ENCODE results near the gene FUCA2.
"Not testable (repeated sequence)": the region's sequence is repeated elsewhere in the genome, so short reads cannot be mapped to it uniquely, and the experiment has no call there.

The FUCA2 gene

GRCh38 chr6:143535189-143535614 lies 23.7 kb upstream of the FUCA2 start:
- no peak for FAIRE-seq

GRCh38 chr6:143531720-143532499 lies 20.4 kb upstream of the FUCA2 start:
- no peak for FAIRE-seq

- FAIRE-seq, result no peak
Observed at GRCh38 chr6:143529095-143529494, 17.6 kb upstream of the FUCA2 start.

GRCh38 chr6:143528164-143528811 lies 16.8 kb upstream of the FUCA2 start:
- no peak for FAIRE-seq

- FAIRE-seq, result no peak
Observed at GRCh38 chr6:143527677-143528076, 16.2 kb upstream of the FUCA2 start.

- FAIRE-seq, result no peak
Observed at GRCh38 chr6:143525356-143525755, 13.8 kb upstream of the FUCA2 start.

DNA sequence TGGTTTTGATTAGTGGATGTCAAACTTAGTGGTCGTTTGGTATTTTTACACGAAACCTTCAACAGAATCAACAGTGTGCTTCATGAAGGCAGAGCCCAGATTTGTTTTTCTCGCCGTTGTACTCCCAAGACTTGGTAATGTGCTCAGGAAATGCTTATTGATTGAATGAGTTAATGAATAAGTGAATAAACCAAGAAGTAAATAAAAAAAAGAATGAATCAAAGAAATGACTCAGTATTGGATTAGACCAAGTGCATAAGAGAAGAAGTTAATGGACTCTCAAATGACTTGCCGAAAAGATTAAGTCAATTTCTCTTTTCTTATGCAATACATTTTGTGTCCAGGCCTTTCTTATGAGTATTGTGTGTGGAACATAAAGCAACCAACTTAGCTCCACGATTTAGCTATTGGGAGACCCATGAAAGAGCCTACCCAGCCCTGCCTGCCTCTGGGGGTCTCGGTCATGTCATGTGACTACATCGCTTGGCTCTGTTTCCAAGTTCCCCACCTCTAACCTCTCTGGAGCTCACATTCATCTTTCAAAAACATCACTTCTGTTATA lies 10.6 kb upstream of the FUCA2 start:
- FAIRE-seq, result no peak

DNA sequence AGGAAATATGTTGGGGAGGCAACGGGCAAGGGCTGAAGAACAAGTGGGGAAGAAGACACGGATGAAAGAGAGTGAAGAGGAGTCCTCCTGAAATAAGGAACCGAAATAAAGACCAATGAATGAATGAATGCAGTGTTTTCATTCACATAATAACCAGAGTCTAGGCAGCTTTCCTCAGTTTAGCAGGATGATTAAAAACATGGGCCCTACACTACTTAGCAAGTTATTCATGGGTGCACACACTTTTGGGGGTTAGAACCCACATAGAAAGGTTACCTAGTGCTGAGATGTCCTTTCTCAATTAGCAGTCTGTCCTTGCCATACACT lies 5.9 kb upstream of the FUCA2 start:
- no peak for FAIRE-seq

- no peak for FAIRE-seq
Observed at GRCh38 chr6:143516690-143517446, 5.3 kb upstream of the FUCA2 start.

DNA sequence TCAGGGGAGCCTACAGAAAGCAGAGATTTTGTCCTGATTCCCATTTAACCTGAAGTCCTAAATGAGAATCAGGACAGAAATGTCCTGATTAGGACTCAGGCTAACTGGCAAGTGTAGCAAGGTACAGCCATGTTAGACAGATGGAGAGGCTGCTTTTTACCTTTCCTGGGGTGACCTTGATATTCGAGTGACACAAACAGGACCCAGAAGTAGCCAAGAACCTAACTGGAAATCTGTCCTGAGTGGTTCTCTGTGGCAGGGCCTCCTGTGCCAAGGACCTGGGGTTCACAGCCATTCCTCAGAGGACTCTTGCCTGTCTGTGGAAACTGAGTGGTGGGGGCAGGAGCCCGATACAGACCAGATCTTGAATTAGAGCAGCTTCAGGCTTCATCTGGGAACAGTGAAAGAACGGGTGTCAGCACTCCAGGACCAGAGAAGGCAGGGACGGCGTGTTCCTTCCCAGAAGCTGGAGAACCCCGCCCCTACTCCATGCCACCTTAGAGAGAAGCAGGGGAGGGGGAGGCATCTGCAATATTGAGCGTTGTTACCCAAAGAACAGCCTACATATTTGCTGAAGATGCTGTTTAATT lies 4.3 kb upstream of the FUCA2 start:
- FAIRE-seq, result no peak

GRCh38 chr6:143515061-143515760 lies 3.7 kb upstream of the FUCA2 start:
- no peak for FAIRE-seq

GRCh38 chr6:143513410-143513809 lies 1.9 kb upstream of the FUCA2 start:
- no peak for FAIRE-seq

GRCh38 chr6:143510326-143510725 lies 1.2 kb downstream of the FUCA2 start:
- not testable (repeated sequence) for FAIRE-seq

- no peak for FAIRE-seq
Observed at GRCh38 chr6:143507358-143508145, 4.0 kb downstream of the FUCA2 start.

DNA sequence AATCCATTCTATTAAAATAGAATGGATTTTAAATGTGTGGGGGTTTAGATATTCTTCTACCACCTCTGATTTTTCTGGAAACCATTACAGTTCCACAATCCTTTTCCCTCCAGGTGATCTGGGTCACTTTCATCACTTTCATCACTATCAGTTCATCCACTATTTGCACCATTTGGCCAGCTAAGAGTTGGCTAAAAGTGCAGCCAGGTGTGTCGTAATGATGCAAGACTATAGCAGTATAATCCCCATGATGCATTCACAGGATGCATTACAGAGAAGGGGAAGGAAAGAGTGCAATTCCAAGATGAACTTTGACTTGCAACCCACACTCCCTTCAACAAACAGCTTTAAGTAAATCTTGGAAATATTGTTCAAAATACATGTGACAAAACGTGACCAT lies 4.9 kb downstream of the FUCA2 start:
- no peak for FAIRE-seq

DNA sequence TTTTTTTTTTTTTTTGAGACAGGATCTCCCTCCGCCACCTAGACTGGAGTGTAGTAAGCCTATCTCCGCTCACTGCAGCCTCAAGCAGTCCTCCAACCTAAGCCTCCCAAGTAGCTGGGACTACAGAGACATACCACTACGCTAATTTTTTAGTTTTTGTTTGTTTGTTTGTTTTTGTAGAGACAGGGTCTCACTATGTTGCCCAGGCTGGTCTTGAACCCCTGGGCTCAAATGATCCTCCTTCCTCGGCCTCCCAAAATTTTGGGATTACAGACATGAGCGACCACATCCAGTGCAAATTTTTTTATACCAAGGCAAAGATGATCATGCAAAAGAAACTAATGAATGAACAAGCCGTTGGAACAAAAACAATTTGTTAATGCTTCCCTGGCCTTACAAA lies 5.3 kb downstream of the FUCA2 start:
- no peak for FAIRE-seq

DNA sequence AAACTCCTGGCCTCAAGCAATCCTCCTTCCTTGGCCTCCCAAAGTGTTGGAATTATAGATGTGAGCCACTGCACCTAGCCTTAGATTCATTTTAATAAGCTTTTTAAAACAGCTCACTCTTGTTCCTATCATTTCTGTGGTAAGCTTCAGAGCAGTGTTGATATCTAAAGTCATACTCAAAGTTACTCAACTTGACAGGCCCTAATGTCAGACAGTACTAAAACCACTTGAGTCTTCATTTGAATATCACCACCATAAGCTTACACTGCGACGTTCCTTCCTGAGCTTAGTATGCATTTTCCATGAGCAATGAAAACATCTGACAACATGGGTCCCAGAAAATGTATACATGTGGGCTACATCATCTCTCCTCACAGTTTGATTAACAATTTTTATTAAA lies 6.0 kb downstream of the FUCA2 start:
- no peak for FAIRE-seq

- no peak for FAIRE-seq
Observed at GRCh38 chr6:143505111-143505510, 6.4 kb downstream of the FUCA2 start.

- FAIRE-seq, result no peak
Observed at GRCh38 chr6:143504369-143504768, 7.2 kb downstream of the FUCA2 start.

DNA sequence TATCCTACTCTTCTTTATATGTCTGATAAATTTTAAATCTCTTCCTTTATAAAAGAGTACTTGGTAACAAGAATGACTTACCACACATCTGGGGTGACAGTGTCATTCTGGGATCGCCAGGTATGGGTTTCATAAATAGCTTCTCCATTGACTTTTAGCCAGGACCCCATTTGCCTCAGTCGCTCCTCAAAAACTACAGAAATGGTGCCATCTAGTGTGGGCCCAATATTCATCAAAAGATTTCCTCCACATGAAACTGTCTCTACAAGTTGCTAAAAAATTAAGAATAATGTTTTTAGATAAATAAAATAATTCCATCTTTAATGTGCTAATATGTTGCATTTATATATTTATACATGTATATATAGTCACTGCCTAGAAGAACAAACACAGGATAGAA lies 9.7 kb downstream of the FUCA2 start:
- no peak for FAIRE-seq

DNA sequence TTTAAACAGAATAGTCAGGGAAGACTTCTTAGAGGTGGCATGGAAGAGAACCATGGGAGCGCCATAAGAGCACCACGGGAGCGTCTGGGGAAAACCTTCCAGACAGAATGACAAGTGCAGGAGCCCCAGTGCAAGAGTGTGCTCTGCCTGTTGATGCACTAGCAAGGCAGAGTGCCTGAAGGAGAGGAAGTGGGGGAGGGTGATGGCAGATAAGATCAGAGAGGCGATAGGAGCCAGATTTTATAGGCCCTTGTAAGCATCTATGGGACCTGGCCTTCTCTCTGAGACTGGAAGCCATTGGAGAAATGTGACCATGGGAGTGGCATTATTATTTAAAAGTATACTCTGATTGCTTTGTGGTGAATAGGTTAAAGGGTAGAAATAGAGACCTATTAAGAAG lies 13.1 kb downstream of the FUCA2 start:
- FAIRE-seq, result no peak

DNA sequence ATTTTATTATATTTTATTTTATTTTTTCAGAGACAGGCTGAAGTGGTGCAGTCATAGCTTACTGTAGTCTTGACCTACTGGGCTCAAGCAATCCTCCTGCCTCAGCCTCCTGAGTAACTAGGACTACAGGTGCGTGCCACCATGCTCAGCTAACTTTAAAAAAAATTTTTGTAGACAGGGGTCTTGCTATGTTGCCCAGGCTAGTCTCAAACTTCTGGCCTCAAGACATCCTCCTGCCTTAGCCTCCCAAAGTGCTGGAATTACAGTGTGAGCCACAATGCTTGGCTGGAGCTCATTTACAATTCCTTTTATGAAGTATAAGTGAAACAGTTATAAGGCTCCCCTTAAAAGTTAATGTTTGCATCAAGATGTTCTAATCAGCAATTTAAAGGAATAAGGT lies 14.5 kb downstream of the FUCA2 start:
- no peak for FAIRE-seq

Measured in endometrium (tissue), 2 donors.